Neural cell (in vitro differentiated cells): ENCODE results near the gene TMEM196. TPM values are rescaled to one million over a fixed set of nuclear protein-coding genes. Genes with fewer than 3 reads are reported as not detected.

Source experiments
- H2AFZ ChIP-seq: fragments of 200-600, 300-800 bp; sonication (generic), shearing (Covaris generic); 2 replicates; pipeline ENCODE4 v1.6.0; 2014; ENCODE audit warnings: low read depth, mild to moderate bottlenecking, antibody characterized with exemption, low read length, moderate library complexity
- H3F3A ChIP-seq: fragments of 200-600 bp; shearing (Covaris generic); 2 replicates; pipeline ENCODE4 v1.6.1; 2016; ENCODE audit warnings: mild to moderate bottlenecking, moderate library complexity, mixed read lengths, antibody characterized with exemption, low read length; ENCODE audit not compliant: insufficient read depth, poor library complexity, severe bottlenecking
- H3K27ac ChIP-seq: fragments of 200-600, 300-800 bp; sonication (generic), shearing (Covaris generic); 2 replicates; pipeline ENCODE4 v1.5.1; 2014; ENCODE audit warnings: mild to moderate bottlenecking, low read length, moderate library complexity
- H3K27me3 ChIP-seq: fragments of 300-800, 200-600 bp; sonication (generic), shearing (Covaris generic); 2 replicates; pipeline ENCODE4 v1.6.0; 2014; ENCODE audit warnings: mild to moderate bottlenecking, low read depth, low read length, moderate library complexity; ENCODE audit not compliant: insufficient read depth
- H3K36me3 ChIP-seq: fragments of 300-800, 200-600 bp; sonication (generic), shearing (Covaris generic); 2 replicates; pipeline ENCODE4 v1.5.1; 2014; ENCODE audit warnings: mild to moderate bottlenecking, antibody characterized with exemption, low read length, moderate library complexity; ENCODE audit not compliant: insufficient read depth
- H3K4me2 ChIP-seq: fragments of 300-800, 200-600 bp; sonication (generic), shearing (Covaris generic); 2 replicates; pipeline ENCODE4 v1.6.0; 2014; ENCODE audit warnings: mild to moderate bottlenecking, low read length
- H3K4me3 ChIP-seq: fragments of 300-800, 200-600 bp; sonication (generic), shearing (Covaris generic); 2 replicates; pipeline ENCODE4 v1.5.1; 2014; ENCODE audit warnings: mild to moderate bottlenecking, low read length, moderate library complexity
- H3K79me2 ChIP-seq: fragments of 200-600 bp; shearing (Covaris generic); replicated peaks from 2 replicates; pipeline ENCODE4 v1.6.0; 2014; ENCODE audit warnings: mild to moderate bottlenecking, low read length, moderate library complexity; ENCODE audit not compliant: insufficient read depth
- H3K9ac ChIP-seq: fragments of 300-800, 200-600 bp; sonication (generic), shearing (Covaris generic); 2 replicates; pipeline ENCODE4 v1.6.1; 2016; ENCODE audit warnings: mild to moderate bottlenecking, low read length, mixed read lengths
- H3K9me2 ChIP-seq: fragments of 200-600 bp; shearing (Covaris generic); 2 replicates; pipeline ENCODE4 v1.6.1; 2016; ENCODE audit warnings: mild to moderate bottlenecking, low read length, mixed read lengths; ENCODE audit not compliant: insufficient read depth
- H3K9me3 ChIP-seq: fragments of 200-600, 300-800 bp; sonication (generic), shearing (Covaris generic); 2 replicates; pipeline ENCODE4 v1.6.1; 2016; ENCODE audit warnings: mild to moderate bottlenecking, mixed run types, low read length, moderate library complexity, mixed read lengths
- H4K20me1 ChIP-seq: fragments of 200-600 bp; shearing (Covaris generic); 2 replicates; pipeline ENCODE4 v1.6.1; 2016; ENCODE audit warnings: mild to moderate bottlenecking, mixed run types; ENCODE audit not compliant: insufficient read depth
- EP300 ChIP-seq: fragments of 450-650 bp; conservative IDR thresholded peaks from 2 replicates; pipeline ENCODE4 v1.6.1; 2014; ENCODE audit warnings: antibody characterized with exemption, mild to moderate bottlenecking, moderate library complexity; ENCODE audit not compliant: poor library complexity, severe bottlenecking
- EZH2 ChIP-seq: fragments of 200-600, 300-800 bp; shearing (Covaris generic), sonication (generic); IDR thresholded peaks from 2 replicates; pipeline ENCODE4 v1.6.1; 2014; ENCODE audit warnings: antibody characterized with exemption, low read length, borderline replicate concordance, mild to moderate bottlenecking; ENCODE audit not compliant: insufficient read depth, poor library complexity, severe bottlenecking
- MXI1 ChIP-seq: fragments of 450-650 bp; conservative IDR thresholded peaks from 2 replicates; pipeline ENCODE4 v1.6.1; 2014; ENCODE audit warnings: antibody characterized with exemption, mild to moderate bottlenecking; ENCODE audit not compliant: poor library complexity, severe bottlenecking
- POLR2AphosphoS5 ChIP-seq: IDR thresholded peaks from 2 replicates; pipeline ENCODE4 v1.6.1; 2012
- RAD21 ChIP-seq: fragments of 450-650 bp; conservative IDR thresholded peaks from 2 replicates; pipeline ENCODE4 v1.6.1; 2014; ENCODE audit warnings: antibody characterized with exemption, mild to moderate bottlenecking, moderate library complexity
- SMC3 ChIP-seq: fragments of 450-650 bp; conservative IDR thresholded peaks from 2 replicates; pipeline ENCODE4 v1.6.1; 2014; ENCODE audit warnings: antibody characterized with exemption, mild to moderate bottlenecking, moderate library complexity; ENCODE audit not compliant: poor library complexity
- TAF1 ChIP-seq: IDR thresholded peaks from 2 replicates; pipeline ENCODE4 v1.6.1; 2012; ENCODE audit warnings: low read depth
- polyA minus RNA-seq: library from RNA; depleted of rRNA, polyadenylated mRNA; stranded (reverse); fragments of >200 nt; gene quantifications from 2 replicates; pipeline ENCODE4 v1.2.3, GENCODE V29; 2014
- polyA plus RNA-seq: library from polyadenylated mRNA; depleted of rRNA; stranded (reverse); fragments of >200 nt; gene quantifications from 2 replicates; pipeline ENCODE4 v1.2.3, GENCODE V29; 2014
- TF ChIP-seq, protein P1 (sequence below): IDR thresholded peaks from 2 replicates; pipeline ENCODE4 v1.6.1; 2012; ENCODE audit warnings: borderline replicate concordance
- TF ChIP-seq, protein P2 (sequence below): fragments of 450-650 bp; IDR thresholded peaks from 2 replicates; pipeline ENCODE4 v1.5.1; 2014; ENCODE audit warnings: antibody characterized with exemption, mild to moderate bottlenecking, moderate library complexity; ENCODE audit not compliant: poor library complexity, severe bottlenecking

Gene TMEM196
- polyA plus RNA-seq (30.3 and 35.7 TPM in 2 replicates), polyA minus RNA-seq (48.5 and 54.6 TPM in 2 replicates)

DNA sequence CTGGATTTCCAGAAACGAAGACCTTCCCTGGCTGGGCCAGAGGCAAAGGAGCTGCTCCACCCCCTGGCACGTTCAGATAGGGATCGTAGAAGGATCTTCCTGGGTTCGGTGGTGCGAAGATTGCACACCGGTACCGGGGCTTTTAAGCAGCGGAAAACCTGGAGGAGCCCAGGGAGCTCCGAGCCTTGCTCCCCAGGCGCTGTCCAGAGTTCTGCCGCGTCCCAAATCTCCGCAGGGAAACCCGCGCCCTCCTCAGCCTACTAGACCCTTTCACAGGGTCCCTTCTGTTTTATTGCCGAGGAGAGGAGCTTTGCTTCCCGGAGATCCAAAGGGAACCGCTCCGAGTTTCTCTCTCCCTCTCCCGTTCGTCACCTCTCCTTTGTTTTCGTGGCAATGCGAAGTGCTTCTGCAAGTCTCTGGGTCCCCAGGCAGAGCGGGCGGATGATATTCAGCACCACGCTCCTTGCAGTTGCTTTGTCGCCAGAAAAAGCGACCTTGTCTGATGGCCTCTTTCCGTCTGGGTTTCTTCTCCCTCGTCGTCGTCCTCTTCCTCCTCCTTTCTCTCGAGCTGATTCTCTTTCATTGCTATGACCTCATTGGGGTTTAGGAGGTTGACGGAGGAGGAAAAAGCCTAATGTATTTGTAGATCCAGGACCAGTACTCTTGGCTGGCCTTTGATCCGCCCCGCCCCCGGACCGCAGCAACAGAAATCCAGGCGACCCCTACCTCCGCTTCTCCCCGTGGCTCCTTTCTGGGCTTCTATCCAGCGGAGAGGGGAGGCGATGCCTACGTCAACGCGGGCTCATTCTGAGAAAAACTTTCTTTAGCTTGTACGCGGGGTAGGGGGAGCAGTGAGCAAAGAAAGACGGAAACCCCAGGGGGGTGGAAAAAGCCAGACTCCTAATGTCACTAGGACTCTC, at the start of gene TMEM196:
Gene TMEM196 (minus strand): TSS at position 777 of the 920 bp plus-strand sequence. CDS start 921 bp downstream, outside the sequence.
- Histone ChIP-seq H3K9me3 (no peaks in the 10 kb centered on the region), H3K4me3 (peak within 1 kb of the TSS; percentile 82), H3K9ac (peak within 1 kb of the TSS; percentile 89), H3K4me2 (peak within 1 kb of the TSS; percentile 74), H3K36me3 (no peaks in the 10 kb centered on the region), H3K27me3 (peaks cover 13% of the 10 kb centered on the region), H4K20me1 (no peaks in the 10 kb centered on the region), H3F3A (no peaks in the 10 kb centered on the region), H2AFZ (peak within 1 kb of the TSS; percentile 91), H3K27ac (peak within 1 kb of the TSS; percentile 87), H3K79me2 (peaks cover 31% of the 10 kb centered on the region), H3K9me2 (no peaks in the 10 kb centered on the region)
- TF ChIP-seq POLR2AphosphoS5: peak; percentile 70
- TF ChIP-seq MXI1: peak; percentile 5
- TF ChIP-seq, protein P1, sequence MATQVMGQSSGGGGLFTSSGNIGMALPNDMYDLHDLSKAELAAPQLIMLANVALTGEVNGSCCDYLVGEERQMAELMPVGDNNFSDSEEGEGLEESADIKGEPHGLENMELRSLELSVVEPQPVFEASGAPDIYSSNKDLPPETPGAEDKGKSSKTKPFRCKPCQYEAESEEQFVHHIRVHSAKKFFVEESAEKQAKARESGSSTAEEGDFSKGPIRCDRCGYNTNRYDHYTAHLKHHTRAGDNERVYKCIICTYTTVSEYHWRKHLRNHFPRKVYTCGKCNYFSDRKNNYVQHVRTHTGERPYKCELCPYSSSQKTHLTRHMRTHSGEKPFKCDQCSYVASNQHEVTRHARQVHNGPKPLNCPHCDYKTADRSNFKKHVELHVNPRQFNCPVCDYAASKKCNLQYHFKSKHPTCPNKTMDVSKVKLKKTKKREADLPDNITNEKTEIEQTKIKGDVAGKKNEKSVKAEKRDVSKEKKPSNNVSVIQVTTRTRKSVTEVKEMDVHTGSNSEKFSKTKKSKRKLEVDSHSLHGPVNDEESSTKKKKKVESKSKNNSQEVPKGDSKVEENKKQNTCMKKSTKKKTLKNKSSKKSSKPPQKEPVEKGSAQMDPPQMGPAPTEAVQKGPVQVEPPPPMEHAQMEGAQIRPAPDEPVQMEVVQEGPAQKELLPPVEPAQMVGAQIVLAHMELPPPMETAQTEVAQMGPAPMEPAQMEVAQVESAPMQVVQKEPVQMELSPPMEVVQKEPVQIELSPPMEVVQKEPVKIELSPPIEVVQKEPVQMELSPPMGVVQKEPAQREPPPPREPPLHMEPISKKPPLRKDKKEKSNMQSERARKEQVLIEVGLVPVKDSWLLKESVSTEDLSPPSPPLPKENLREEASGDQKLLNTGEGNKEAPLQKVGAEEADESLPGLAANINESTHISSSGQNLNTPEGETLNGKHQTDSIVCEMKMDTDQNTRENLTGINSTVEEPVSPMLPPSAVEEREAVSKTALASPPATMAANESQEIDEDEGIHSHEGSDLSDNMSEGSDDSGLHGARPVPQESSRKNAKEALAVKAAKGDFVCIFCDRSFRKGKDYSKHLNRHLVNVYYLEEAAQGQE: peak; percentile 83
- peak; percentile 36 for TF ChIP-seq RAD21
- peak; percentile 33 for TF ChIP-seq TAF1
- TF ChIP-seq, protein P2, sequence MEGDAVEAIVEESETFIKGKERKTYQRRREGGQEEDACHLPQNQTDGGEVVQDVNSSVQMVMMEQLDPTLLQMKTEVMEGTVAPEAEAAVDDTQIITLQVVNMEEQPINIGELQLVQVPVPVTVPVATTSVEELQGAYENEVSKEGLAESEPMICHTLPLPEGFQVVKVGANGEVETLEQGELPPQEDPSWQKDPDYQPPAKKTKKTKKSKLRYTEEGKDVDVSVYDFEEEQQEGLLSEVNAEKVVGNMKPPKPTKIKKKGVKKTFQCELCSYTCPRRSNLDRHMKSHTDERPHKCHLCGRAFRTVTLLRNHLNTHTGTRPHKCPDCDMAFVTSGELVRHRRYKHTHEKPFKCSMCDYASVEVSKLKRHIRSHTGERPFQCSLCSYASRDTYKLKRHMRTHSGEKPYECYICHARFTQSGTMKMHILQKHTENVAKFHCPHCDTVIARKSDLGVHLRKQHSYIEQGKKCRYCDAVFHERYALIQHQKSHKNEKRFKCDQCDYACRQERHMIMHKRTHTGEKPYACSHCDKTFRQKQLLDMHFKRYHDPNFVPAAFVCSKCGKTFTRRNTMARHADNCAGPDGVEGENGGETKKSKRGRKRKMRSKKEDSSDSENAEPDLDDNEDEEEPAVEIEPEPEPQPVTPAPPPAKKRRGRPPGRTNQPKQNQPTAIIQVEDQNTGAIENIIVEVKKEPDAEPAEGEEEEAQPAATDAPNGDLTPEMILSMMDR: peak; percentile 40
- TF ChIP-seq EP300: no peak
- TF ChIP-seq SMC3: peak; percentile 24
- no peak for TF ChIP-seq EZH2

DNA sequence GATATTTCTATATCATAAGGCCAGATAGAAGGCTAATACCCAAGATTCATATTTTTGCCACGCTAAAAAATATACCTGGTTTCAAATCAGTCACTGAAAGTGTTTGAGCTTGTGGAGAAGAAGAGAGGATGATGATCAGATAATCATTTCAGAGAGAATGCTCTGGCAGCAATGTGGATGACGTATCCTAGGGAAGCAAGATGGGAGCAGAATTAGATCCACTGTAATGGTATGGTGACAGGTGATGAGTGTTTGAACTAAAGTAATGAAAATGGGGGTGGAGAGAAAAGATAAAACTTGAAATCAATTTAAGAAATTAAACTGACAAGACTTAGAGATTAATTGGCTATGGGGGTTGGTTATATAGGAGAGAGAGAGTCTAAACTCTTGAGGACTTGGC, 42.7 kb upstream of the TMEM196 start:
- no peaks in the 10 kb centered on the region for H3K27me3 ChIP-seq
- no peaks in the 10 kb centered on the region for H3K9me2 ChIP-seq
- H3K36me3 ChIP-seq: no peaks in the 10 kb centered on the region
- no peak overlapping the region for H3K4me2 ChIP-seq
- H2AFZ ChIP-seq: no peak overlapping the region
- H3K9me3 ChIP-seq: no peaks in the 10 kb centered on the region
- H3K4me3 ChIP-seq: no peak overlapping the region
- H4K20me1 ChIP-seq: no peaks in the 10 kb centered on the region
- H3F3A ChIP-seq: no peaks in the 10 kb centered on the region
- no peak overlapping the region for H3K9ac ChIP-seq
- H3K79me2 ChIP-seq: no peaks in the 10 kb centered on the region
- peak overlapping the region; percentile 35 for H3K27ac ChIP-seq
- TF ChIP-seq MXI1: no peak
- no peak for TF ChIP-seq TAF1
- no peak for TF ChIP-seq SMC3
